ENCODE results near the gene HAO2.
A peak's percentile ranks its signal among the peaks of the same experiment; 100 is the strongest.

HAO2 gene

GRCh38 chr1:119361205-119361604, 7.4 kb upstream of the HAO2 start:
- no peak for DNase-seq (ENCODE audit: low spot score)
- no peak for TF ChIP-seq CTCF (IDR thresholded peaks at IDR 0.05; ENCODE audit: extremely low read depth, missing control alignments)

GRCh38 chr1:119361620-119362344, 6.8 kb upstream of the HAO2 start:
- no peak for DNase-seq (ENCODE audit: low spot score)
- TF ChIP-seq CTCF (IDR thresholded peaks at IDR 0.05; ENCODE audit: extremely low read depth, missing control alignments) = no peak

- no peak for DNase-seq (ENCODE audit: low spot score)
- no peak for TF ChIP-seq CTCF (IDR thresholded peaks at IDR 0.05; ENCODE audit: extremely low read depth, missing control alignments)
Measured at GRCh38 chr1:119363162-119363561, 5.4 kb upstream of the HAO2 start.

- DNase-seq (ENCODE audit: low spot score) = no peak
- TF ChIP-seq CTCF (IDR thresholded peaks at IDR 0.05; ENCODE audit: extremely low read depth, missing control alignments) = no peak
Measured at GRCh38 chr1:119364640-119365039, 3.9 kb upstream of the HAO2 start.

GRCh38 chr1:119366424-119366823, 2.2 kb upstream of the HAO2 start:
- TF ChIP-seq CTCF (IDR thresholded peaks at IDR 0.05; ENCODE audit: extremely low read depth, missing control alignments) = no peak
- DNase-seq (ENCODE audit: low spot score) = no peak

- DNase-seq (ENCODE audit: low spot score) = peak; percentile 54
- peak; percentile 71 for TF ChIP-seq CTCF (IDR thresholded peaks at IDR 0.05; ENCODE audit: extremely low read depth, missing control alignments)
Measured at GRCh38 chr1:119367432-119368124, 1.0 kb upstream of the HAO2 start.

GRCh38 chr1:119370748-119371147, 2.2 kb downstream of the HAO2 start:
- no peak for TF ChIP-seq CTCF (IDR thresholded peaks at IDR 0.05; ENCODE audit: extremely low read depth, missing control alignments)
- DNase-seq (ENCODE audit: low spot score) = no peak
